SH-SY5Y (cell line): ENCODE data around the gene FXYD3.

Experiments
- GATA2 ChIP-seq: IDR thresholded peaks from 2 replicates; pipeline ENCODE4 v1.6.1; 2011; ENCODE audit warnings: mild to moderate bottlenecking, low read depth, low read length
- GATA3 ChIP-seq: IDR thresholded peaks from 2 replicates; pipeline ENCODE4 v1.6.1; 2011; ENCODE audit warnings: low read depth, mild to moderate bottlenecking, low read length, moderate library complexity

DNA sequence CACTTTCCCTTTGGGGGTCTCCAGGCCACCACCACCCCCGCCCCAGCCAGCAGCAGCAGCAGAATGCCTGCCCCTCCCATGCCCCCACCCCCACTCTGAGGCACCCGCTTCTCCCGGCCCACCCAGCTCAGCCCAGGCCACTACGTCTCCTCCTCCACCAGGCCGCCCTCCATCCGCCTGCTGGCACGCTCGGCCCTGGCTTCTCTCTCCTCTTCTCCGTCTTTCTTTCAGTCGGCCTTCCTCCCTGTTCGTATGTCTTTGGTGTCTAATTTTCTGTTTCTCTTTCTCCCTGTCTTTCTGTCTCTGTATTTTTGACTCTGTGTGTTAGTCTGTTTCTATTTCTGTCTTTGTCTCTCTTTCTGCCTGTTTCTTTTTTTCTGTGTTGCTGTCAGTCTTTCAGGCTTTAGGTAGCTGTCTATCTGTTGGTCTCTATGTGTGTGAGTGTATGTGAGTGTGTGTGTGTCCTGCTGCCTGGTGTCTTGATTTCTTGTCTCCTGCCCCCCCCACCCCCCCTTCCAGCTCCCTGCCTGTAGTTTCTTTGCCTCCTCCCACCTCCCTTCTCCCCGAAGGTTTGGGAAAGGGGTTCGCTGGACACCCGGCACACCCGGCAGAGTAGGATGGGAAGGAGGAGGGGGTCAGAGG, 19.1 kb downstream of the FXYD3 start, which contains the start of gene LGI4:
- TF ChIP-seq GATA2 (no peak), GATA3 (no peak)
